Stimulated activated CD8-positive, alpha-beta memory T cell treated with anti-CD3 and anti-CD28 coated beads, Interleukin-2, amount 100 ng/mL, for 48 hours (primary cell): ENCODE measurements around the gene GSDME.

Source experiments
- DNase-seq, 2 donors: peaks; one replicate each; pipeline ENCODE4 v3.0.0-alpha.2; 2020; ENCODE audit warnings: low read depth in 2 of 2

The GSDME gene

GRCh38 chr7:24723178-24723530, 34.1 kb downstream of the GSDME start:
- DNase-seq: no peak

- DNase-seq: no peak
These were observed 34.7 kb downstream of the GSDME start for GRCh38 chr7:24722386-24723177.

GRCh38 chr7:24721481-24722001, 35.7 kb downstream of the GSDME start:
- no peak for DNase-seq

GRCh38 chr7:24720283-24720682, 37.0 kb downstream of the GSDME start:
- DNase-seq: no peak

DNA sequence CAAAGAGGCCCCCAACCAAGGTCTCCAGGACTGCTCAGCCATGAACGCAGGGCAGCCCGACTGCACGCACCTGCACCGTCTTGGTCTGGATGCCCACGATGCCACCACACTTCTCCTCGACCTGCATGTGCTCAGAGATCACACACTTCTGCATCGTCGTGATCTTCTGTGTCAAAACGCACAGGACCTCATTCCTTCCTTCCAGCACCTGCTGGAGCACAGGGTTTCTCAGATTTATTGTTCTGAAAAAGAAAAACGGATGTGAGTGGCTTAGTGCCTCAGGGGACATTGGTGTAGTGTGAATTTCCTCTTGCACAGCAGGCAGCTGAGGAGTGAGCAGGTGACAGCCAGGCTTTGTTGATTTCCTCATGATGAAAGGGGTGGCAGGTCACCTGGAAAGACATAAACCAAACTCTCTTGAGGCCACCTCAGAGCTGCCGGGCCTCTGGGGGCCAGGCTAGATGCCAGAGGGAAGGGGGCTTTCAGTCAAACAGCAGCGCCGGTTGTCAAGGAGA, 38.2 kb downstream of the GSDME start:
- DNase-seq: no peak

DNA sequence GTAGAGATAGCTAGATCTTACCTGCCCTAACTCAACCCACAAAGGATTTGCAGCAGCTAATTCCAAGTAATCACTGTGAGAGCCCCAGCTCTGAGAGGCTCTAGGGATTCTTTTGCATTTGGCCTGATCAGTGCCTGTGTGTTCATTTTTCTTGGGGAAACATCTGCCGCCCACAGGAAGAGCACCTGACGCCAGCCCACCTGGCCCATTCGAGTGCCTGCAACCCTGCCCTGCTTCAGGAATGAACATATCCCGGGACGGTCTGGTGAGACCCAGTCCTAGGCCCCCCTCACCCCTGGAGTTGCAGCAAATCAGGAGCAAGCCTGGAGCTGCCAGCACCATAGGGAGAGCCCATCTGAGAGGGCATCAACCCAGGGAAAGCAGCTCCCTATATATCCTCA, 38.8 kb downstream of the GSDME start:
- no peak for DNase-seq

DNA sequence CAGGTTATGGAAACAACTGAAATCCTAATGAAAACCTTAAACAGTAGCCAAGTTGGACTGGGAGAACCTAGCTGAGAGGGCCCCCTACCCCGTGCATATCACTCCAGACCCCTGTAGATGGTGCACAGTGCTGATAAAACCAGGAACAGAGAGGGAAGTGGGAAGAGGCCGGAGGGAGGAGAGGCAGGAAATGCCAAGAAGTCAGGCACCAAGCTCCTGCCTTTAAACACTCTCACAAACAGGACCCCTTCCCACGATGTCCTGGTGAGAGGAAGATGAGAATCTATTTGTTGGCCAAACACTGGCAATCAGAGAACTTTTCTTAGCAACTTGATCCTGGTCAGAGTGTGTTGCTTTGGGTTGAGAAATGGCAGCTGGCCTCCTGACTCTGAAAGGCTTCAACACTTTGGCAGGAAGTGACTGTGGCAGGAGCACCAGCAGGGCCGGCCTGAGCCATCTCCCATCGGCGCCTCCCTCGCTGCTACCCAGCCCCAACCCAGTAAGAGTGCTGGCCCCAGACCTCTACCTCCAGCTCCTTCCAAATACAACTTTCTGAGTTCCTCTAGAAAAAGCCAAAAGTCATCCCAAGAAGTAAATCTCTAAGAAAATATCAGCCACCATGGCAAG, 39.5 kb downstream of the GSDME start:
- DNase-seq: no peak

DNA sequence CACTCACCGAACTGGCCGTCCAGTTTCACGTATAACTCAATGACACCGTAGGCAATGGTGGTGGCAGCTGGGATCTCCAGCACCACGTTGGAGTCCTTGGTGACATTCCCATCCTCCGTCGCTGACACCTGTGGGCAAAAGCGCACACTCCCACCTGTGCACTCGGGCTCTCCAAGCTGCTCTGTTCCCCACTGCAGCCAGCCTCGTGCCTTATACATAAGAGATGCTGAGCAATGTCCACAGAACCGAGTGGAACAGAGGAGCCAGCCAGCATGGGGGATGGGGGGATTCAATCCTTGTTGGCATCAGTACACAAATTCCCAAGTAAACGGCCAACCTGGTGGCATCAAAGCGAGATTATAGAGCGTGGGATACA, 40.0 kb downstream of the GSDME start:
- DNase-seq: no peak

GRCh38 chr7:24716480-24717246, 40.6 kb downstream of the GSDME start:
- no peak for DNase-seq

DNA sequence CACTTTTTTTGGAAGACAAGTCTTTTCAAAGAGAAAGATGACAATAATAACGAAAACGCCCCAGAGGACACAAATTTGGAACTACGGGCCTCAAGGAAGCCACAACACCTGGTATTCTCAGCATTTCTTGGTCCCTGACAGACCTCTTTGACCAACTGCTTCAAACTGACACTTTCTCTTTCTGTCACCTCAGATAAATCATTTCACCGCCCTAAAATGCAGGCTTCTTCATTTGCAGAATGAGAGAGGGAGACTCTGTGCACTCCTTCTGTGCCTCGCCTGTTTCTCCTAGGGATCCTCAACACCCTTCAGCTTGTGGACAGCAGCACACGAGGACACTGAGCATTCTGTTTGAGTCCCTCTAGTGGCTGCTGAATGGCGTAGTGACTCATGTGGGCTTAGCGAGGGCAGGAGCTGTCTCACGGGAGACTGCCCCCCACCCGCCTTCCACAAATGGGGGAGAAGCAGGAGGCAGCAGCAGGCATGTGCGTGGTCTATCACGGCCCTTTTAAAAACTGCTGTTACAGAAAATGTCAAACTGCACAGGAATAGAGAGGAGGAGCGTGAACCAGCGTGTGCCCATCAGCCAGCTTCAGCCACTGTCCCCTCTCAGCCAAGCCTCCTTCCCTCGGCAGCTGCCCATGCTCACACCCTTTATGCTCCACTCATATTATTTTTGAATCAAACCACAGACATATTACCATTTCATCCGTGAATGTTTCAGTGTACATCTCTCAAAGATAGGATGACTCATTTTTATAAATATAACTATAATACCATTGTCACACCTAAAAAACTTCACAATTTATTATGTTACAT, 41.4 kb downstream of the GSDME start:
- DNase-seq: no peak

- DNase-seq: no peak
These were observed 42.1 kb downstream of the GSDME start for GRCh38 chr7:24715171-24715570.

- DNase-seq: no peak
These were observed 42.6 kb downstream of the GSDME start for GRCh38 chr7:24714676-24715010.

DNA sequence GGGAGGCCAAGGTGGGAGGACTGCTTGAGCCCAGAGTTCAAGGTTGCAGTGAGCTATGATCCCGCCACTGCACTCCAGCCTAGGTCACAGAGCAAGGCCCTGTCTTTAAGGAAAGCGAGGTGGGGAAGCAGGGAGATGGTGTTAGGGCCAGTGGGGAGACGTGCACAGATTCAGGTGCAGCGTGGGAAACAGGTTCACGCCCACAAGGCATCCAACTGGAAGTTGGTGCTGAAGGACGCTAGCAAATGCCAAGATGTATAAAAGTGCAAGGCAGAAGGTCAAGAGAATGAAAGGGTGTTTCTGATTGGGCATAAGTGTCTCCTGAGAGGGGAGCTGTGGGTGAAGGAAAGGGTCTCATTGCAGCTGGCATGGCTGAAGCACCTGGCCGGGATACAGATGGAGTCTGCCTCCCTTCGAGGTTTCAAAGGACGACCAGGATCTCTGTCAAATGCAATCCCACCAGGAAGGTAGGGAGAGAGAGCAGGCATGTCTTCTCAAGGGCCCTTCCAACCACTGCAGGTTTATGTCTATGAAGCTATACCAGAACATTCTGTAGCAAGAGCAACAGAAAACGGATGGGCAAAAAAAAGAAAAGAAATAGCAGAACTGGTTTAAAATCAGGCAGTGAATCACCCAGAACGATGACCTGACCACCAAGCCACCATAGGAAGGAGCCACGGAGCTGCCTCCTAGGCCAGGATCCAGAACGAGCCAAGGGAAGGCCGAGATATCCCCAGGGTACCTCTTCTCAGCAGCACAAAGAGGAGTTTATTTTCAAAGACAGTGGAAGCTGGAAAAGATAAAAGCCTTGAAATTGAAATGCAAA, 43.2 kb downstream of the GSDME start:
- no peak for DNase-seq

DNA sequence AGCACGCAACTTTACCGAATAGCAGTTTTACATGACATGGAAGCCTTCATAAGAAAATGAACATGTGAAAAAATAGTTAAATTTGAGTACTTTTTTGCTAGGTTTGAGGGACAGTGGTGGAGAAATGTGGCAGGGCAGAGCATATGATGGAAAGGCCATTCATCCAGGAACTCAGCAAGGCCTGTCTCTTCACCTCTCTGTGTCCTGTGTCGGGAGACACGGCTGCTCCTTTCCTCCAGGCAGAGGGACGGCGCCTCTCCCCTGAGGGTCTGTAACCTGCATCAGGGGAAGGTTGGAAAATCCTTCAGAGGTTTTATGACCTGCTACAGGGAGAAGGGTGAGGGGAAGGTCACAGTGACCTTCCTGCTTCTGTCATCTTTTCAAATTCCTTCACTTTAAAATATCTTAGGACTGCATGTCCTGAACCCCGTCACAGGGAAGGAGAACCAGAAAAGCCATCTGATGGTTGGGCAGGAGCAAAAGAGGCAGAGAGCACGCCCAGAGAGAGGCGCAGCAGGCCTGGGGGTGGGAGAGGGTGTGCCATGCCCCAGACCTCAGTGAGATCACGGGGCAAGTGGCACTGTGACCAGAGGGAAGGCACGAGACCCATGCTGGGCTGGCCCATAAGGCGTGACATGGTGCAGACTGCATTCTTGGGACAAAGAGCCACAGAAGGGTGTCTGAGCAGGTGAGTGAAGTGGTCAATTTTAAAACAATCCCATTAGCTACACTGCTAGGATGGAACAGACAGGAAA, 44.0 kb downstream of the GSDME start:
- DNase-seq: no peak

GRCh38 chr7:24709585-24710360, 47.5 kb downstream of the GSDME start:
- no peak for DNase-seq

DNA sequence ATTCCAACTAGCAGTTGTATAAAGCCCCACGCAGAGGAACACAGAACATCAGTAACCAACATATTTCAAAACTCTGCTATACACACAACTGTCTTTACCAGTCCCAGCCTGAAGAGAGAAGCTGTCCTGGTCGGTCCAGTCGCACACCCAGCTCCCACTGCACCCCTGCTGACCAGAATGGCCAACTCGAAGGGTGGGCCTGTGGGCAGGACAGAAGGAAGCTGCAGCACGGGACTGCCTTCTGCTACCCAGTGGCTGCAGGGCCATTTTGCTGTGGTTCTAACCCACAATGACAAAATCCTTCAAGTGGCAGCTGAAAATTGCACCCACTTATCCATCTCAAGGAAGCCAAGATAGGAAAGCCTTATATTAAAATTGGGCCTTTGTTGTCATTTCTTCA, 48.2 kb downstream of the GSDME start:
- DNase-seq: no peak

DNA sequence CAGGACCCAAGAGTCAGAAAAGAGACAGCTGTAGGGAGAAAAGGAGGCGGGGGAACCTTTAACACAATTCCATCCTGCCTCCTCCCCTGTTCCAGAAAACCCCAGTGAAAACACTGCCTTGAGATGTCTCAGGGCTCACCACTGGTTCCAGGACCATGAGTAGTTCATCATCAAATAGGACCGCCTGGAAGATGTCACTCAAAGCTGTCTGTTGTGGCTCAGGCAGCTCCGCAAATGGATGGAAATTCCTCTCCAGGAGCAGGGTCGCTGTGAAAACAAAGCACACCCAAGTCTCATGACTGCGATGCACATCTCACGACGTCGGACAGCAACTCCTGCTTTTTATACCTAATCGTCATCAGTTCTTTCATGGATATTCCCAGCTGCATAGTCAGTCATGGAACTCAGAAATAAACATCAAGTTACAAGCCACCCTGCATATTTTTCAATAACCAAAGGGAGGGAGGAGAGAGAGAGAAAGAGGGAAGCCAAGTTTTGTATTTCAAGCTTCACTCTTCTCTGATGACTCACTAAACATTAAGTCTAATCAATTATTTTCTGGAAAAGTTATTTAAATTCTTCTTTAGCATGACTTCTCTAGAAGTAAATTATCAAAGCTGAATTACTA, 49.2 kb downstream of the GSDME start:
- no peak for DNase-seq

DNA sequence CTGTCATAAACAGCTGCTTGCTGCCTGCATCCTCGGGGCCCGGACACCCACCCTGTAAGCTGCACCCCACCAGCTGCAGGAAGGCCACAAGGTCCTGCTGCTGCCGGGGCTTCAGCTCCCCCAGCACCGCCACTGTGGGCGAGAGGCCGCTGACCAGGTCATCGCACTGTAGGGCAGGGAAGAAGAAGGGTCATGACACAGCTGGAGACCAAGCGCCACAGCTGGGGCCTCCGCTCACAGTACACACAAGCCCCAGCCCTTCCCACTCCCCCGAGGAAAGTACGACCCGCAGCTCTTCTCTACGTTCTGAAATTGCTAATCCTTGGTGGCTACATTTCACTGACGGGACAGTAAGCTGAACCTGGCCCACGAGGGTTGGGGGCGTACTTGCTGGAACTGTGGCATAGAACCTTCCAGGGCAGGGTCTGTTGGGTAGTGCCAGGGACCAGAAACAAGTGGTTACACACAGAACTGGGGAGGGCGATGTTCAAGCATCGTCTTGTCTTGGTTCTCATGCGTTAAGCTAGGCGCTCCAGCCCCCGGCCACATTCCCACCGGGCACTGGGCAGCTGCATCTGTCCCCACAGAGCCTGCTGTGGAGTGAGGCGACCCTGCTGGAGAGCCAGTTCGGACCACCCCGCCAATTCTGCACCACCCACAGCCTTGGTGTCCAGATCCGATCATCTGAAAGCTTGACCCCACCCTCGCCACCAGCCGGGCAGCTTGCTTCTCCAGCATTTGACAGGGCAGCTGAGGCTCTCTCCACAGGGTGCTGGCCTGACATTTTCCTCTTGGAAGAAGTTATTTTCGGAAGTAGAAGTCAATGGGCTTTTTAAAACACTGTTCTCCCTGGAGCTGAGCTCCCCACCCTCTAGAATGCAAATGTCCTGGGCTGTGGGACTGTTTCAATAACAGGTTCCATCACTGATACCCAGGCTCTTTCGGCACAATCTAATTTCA, 50.8 kb downstream of the GSDME start:
- no peak for DNase-seq
